ENCODE measurements around the gene ACTN4.
A peak's percentile ranks its signal among the peaks of the same experiment; 100 is the strongest.
"Not testable (repeated sequence)": the region's sequence is repeated elsewhere in the genome, so short reads cannot be mapped to it uniquely, and the experiment has no call there.

Gene ACTN4

DNA sequence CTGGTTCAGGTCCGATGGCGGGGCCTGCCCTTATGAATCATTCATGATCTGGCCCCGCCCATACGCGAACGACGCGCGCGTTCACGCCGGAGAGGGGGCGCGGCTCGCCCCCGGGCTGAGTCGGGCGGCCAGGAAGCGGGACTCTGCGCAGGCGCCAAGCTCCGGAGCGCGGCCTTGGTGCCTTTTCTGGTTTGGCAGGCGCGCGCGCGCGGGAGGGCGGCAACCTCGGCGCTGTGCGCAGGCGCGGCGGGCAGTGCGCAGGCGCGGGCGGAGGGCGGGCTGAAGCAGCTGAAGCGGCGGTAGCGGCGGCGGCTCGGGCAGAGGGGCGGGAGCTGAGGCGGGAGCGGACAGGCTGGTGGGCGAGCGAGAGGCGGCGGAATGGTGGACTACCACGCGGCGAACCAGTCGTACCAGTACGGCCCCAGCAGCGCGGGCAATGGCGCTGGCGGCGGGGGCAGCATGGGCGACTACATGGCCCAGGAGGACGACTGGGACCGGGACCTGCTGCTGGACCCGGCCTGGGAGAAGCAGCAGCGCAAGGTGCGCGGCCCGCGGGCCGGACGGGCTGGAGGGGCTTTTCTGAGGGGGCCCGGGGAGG is at the start of gene ACTN4:
Gene ACTN4, plus strand, starts transcription at position 282 of the 598 bp plus-strand sequence. Its CDS starts 97 bp downstream, at position 379.
- DNase-seq: peak; percentile 99

DNA sequence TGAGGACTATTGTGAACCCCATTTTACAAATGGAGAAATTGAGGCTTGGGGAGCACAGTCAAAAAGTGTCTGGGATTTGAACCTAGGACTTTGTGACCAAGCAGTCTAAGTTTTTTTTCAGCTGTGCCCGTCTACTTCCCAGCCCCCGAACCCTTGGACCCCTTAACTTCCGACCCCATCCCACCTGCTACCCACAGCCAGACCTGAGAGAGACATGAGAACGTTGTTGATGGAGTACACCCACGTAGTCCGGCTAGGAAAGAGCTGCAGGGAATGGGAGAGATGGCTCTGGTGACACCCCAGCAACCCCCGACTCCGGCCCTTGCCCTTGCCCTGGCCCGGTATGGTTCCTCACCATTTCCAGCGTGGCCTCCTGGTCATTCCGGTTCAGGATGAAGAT is 47.7 kb upstream of the ACTN4 start:
- DNase-seq: no peak

DNA sequence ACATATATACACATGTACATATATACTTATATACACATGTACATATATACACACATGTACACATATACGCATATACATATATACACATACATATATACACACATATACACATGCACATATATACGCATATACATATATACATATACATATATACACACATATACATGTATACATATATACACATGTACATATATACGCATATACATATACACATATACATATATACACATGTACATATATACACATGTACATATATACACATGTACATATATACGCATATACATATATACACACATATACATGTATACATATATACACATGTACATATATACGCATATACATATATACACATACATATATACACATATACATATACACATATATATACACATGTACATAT is 44.6 kb upstream of the ACTN4 start:
- not testable (repeated sequence) for DNase-seq

DNA sequence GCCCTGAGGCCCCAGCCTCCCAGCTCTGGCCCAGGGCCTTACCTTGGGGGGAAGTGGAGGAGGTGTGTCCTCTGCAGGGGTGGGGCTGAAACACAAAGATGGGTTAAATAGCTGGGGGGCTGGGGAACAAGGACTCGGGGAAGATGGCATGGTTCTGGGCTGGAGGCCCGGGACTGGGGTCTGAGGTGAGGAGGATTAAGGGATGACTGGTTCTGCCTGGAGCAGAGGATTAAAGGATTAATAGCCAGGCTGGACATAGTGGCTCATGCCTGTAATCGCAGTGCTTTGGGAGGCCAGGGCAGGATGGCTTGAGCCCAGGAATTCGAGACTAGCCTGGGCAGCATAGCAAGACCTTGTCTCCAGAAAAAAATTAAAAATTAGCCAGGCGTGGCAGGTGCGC is 41.3 kb upstream of the ACTN4 start:
- peak; percentile 90 for DNase-seq

DNA sequence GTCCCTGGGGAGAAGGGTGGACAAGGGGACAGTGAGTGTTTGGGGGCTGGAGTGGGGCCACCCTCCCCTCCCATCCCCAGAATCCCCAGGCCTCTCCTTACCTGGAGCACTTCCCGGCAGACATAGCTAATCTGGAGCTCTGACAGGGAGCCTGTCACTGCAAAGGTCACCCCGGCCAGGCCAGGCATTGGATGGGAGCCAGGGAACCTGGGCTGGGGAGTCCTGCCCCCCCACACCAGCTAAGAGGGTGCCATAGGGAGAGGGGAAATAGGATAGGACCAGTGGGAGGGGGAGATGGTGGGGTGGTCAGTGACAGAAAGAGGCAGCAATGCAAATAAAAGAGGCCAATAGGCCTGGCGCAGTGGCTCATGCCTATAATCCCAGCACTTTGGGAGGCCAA is 33.2 kb upstream of the ACTN4 start:
- no peak for DNase-seq

DNA sequence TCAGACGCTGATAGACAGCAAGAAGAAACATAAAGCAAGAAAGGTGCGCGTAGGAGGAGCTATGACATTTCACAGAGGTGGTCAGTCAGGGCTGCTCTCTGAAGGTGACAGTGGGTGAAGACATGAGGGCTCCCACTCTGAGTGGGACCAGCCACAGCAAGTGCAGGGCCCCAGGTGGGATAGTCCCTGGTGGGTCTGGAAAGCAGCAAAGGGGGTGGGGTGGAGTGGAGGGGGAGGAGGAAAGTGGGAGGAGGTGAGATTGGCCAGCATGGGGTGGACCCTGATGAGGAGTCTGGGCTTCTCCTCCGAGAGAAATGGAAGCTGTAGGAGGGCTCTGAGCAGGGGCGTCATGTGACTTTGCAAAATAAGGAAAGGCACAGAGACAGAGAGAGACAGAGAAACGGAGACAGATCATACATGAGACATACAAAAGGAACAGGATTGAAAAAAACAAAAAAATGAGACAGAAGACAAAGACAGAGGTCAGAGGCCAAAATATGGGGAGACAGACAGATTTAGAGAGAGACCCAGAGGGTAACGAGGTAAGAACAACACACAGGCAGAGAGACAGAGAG is 32.4 kb upstream of the ACTN4 start:
- DNase-seq: no peak

DNA sequence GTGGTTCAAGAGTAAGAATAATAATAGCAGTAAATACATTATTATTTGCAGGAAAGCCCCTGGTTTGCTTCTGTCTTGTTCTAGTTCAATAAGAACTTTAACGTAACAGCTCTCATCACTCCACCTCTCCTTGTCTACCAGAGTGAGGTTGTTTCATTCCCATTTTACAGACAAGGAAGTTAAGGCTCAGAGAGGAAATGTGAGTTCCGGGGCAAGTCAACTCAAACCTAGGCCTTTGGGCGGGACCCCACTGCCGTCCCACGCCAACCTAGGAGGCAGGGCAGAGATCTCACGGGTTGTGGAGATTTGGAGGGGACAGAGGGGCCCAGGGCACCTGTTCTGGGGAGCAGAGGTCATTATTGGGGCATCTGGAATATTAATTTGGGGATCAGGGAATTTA is 31.2 kb upstream of the ACTN4 start:
- DNase-seq: no peak

DNA sequence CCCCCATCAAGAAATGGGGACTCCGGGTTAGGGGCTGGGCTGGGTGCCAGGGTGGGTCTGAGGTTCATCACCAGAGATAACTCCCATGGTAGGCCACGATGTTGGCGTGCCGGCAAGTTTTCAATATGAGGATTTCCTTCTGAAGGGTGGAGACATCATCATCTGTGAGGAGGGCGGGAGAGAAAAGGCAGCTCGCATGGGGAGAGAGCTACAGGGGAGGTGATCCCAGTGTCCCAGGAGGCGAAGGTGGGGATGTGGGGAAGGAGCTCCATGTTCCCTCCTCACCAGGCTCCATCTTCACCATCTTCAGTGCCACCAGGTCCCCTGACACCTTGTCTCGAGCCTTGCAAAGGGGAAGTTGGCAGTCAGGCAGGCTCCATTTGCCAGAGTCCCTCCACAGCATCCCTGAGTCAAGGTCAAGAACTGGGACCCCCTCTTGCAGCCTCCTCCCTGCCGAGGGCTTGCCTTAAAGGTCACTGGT is 30.1 kb upstream of the ACTN4 start:
- DNase-seq: no peak

DNA sequence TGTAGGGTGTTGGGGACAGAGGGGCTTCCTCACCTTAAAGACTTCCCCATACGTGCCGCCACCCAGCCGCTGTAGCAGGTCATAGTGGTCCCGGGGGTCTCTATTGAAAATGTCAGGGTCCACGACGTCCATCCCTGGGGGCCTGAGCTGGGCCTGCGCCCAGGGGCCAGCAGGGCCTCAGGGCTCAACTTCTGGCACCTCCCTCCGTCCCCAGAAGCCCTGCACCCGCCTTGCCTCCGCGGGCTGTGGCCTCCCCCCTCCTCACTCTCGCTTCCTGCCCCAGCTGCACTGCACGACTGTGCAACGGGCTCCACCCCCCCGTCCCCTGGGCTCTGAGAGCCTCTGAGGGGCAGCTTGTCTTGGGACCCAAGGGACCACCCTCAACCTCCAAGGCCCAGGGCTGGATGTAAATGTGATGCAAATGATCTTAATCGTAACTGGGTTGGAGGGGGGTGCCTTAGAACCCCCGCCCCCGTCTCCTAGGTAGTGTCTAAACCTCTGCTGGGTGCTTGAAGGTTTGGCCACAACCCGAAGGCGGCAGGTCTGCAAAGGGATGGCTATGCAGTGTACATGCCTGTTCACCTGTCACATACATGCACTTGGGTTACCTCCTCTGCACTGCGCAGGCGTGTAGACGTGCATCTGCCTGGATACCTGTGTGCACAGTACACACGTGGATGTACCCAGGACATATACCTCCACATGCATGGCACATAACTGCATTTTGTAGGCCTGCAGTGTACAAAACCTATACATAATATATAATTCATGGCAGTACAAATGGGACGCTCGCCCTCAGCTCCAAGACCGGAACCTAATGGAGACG is 29.5 kb upstream of the ACTN4 start, which contains the start of gene MAP4K1:
Gene MAP4K1, minus strand, starts transcription at position 190 of the 826 bp plus-strand sequence. Its CDS starts 58 bp downstream, at position 132.
- DNase-seq: peak; percentile 90

DNA sequence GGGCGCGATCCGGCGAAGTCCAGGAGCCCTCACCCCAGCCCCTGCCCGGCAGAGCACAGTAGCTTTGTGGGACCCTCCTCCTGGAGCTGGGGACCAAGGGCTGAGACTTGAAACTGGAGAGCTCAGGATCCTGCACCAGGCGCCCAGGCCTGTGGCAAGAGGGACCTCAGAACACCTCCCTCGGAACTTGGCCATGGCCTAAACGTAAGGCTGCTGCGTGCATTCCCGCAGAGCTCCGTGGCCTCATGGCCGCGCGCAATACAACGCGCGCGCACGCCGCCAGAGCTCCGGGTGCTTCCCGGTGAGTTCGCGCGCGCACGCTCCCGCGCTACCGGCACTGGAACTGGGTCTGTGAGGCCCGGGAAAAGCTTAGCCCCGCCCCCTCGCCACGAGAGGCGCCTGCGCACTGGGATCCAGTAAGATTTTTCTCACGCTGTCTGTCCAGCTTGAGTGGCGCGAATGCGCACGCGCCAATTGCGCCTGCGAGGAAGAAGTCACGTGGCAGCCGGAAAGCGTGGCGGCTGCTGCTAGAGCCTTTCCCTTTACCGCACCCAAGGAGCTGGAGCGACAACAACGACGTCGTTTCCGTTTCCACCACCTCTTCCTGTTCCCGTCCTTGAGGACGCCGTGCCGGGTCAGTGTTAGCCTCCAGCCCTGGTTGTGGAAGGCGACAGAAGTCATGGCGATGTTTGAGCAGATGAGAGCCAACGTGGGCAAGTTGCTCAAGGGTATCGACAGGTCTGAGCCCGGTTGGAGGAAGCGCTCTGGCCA is 28.7 kb upstream of the ACTN4 start, which contains the start of gene EIF3K:
Gene EIF3K, plus strand, starts transcription at position 599 of the 771 bp plus-strand sequence. Its CDS starts 81 bp downstream, at position 680.
- DNase-seq: peak; percentile 100

DNA sequence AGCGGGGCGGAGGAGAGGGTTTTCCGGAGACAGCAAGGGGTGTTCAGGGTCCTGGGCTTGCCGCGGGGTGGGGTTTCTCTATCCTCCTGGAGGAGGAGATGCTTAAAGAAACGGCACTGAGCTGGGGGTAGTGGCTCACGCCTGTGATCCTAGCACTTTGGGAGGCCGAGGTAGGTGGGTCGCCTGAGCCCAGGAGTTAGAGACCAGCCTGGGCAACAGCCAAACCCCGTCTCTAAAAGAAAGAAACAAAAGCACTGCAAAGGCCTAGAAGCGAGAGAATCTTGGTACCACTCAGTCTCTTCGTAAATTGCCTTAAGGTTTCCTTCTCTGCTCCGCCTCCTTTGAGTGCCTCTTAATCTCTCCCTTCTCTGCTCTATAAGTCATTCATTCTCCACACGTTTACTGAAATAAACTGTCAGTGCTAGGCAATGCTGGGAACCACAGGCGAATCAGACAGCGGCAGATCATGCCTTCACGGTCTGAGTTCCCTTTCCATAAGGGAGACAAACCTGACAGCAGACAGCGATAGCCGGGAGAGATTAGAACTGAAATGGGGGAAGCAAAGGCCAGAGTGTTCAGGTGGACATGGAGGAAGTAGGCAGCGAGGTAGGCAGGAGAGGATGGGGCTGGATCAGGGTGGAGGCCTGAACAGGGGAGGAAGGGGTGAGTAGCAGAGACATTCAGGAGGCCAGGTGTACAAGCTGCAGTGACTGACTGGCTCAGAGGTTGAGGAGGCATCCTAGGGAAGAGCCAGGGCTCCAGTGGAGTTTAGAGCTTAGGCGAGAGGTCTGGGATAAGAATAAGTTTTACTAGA is 27.9 kb upstream of the ACTN4 start:
- DNase-seq: no peak

DNA sequence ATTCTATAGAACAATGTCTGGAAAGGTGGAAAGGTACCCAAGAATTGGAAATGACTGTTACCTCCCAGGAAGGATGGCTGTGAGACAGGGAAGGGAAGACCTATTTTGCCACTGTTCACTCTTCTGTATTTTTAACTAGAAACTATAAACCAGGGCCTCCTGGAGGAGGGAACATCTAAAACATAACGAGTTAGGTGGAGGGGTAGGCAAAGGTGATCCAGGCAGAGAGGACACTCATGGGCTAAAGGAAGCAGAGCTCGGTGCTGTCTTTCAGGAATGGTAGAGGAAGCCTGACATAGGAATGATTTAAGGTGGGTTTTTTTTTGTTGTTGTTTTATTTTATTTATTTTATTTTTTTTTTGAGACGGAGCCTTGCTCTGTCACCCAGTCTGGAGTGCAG is 22.6 kb upstream of the ACTN4 start:
- no peak for DNase-seq

DNA sequence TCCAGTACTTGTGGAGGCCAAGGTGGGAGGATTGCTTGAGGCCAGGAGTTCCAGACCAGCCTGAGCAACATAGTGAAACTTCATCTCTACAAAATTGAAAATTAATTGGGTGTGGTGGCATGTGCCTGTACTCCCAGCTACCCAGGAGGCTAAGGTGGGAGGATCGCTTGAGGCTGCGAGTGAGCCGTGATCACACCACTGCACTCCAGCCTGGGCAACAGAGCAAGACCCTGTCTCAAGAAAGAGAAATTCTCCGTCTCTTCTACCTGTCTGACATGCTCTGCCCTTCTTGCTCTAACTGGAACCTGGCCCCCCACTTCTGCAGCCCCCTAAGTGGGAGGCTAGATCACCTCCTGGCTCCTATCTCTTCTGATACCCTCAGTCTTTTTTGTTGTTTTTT is 21.0 kb upstream of the ACTN4 start:
- no peak for DNase-seq

DNA sequence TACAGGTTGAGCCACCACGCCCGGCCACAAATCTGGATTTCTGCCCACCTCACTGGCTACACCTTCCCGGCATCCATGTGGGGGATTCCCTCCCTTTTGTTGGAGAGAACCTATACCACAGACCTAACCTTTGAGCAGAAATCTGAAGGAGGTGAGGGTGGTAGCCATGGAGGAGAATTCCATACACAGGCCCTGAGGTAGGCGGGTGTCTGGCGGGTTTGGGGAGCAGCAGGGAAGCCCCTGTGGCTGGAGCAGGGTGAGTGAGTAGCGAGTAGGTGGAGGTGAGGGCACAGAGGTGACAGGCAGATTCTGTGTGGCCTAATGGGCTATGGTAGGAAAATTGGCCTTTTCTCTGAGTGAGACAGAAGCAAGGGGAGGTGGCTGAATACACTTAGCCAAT is 17.9 kb upstream of the ACTN4 start:
- no peak for DNase-seq

DNA sequence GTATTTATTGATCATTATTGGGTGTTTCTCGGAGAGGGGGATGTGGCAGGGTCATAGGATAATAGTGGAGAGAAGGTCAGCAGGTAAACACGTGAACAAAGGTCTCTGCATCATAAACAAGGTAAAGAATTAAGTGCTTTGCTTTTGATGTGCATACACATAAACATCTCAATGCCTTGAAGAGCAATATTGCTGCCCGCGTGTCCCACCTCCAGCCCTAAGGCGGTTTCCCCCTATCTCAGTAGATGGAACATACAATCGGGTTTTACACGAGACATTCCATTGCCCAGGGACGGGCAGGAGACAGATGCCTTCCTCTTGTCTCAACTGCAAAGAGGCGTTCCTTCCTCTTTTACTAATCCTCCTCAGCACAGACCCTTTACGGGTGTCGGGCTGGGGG is 16.1 kb upstream of the ACTN4 start:
- peak; percentile 52 for DNase-seq

DNA sequence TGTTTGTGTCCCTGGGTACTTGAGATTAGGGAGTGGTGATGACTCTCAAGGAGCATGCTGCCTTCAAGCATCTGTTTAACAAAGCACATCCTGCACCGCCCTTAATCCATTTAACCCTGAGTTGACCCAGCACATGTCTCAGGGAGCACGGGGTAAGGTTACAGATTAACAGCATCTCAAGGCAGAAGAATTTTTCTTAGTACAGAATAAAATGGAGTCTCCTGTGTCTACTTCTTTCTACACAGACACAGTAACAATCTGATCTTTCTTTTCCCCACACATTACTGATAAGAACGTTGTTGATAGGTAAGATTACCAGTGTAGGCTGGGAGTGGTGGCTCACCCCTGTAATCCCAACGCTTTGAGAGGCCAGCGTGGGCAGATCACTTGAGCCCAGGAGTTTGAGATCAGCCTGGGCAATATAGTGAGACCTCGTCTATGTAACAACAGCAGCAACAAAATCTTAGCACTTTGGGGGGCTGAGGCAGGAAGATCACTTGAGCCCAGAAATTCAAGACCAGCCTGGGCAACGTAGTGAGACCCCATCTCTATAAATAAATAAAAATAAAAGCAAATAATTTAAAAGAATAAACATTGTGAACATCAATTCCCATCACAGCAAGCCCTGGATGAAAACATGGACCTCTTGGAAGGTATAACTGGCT is 15.5 kb upstream of the ACTN4 start:
- DNase-seq: peak; percentile 89

DNA sequence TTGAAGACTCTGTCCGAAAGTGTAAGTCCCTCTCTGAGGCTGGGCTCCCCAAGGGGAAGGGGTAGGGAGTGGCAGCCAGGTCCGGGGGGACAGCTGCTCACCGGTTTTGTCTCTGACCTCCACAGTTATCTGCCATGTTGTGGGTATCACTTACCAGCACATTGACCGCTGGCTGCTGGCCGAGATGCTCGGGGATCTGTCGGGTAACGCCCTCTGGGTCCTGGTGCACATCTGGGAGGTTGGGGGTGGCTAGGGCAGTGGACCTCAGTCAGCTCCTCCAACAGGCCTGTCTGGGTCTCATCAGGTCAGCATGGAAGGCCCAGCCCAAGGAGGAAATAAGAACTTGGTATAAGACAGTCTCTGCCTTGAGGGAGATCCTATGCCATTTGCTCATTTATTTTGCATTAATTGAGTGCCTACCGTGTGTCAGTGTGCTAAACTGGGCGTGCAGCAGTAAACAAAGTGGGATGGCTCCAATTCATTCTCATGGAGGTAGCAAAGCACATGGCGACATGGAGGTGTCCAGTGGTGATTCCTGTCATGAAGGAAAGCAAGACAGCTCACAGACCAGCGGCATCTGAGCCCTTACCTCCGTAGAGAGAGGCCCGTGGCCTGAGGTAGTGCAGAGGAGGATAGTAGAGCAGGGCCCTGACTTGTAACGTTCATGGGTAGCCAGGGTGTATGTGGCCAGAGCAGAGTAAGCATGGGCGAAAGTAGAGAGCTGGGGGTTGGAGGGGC is 14.8 kb upstream of the ACTN4 start:
- no peak for DNase-seq

DNA sequence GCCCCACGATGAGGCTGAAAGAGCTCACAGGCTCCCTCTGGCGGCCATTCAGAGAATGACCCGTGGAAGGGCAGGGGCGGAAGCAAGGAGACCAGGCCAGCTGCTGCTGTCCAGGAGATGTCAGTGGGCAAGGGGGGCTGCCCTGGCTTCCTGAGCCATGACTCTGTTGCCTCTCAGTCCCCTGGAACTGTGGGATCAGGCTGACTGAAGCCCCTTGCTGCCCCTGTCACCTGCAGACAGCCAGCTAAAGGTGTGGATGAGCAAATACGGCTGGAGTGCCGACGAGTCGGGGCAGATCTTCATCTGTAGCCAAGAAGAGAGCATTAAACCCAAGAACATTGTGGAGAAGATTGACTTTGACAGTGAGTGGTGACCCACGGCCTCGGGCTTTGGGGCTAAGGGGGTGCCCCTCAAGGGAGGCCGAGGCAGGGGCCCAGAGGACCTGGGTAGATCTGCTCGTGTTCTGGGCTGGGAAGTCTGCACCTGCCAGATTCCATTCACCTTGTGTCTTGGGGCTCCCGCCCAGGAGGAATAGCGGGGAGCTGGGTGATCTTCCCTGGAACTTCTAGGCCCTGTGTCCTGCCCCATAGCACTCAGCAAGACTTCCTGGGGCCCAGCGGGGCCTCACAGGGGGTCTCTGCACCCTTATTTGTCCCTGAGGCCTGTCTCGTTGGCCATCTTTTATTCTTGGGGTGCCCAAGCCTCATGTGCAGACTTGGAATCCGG is 12.5 kb upstream of the ACTN4 start:
- DNase-seq: peak; percentile 82

DNA sequence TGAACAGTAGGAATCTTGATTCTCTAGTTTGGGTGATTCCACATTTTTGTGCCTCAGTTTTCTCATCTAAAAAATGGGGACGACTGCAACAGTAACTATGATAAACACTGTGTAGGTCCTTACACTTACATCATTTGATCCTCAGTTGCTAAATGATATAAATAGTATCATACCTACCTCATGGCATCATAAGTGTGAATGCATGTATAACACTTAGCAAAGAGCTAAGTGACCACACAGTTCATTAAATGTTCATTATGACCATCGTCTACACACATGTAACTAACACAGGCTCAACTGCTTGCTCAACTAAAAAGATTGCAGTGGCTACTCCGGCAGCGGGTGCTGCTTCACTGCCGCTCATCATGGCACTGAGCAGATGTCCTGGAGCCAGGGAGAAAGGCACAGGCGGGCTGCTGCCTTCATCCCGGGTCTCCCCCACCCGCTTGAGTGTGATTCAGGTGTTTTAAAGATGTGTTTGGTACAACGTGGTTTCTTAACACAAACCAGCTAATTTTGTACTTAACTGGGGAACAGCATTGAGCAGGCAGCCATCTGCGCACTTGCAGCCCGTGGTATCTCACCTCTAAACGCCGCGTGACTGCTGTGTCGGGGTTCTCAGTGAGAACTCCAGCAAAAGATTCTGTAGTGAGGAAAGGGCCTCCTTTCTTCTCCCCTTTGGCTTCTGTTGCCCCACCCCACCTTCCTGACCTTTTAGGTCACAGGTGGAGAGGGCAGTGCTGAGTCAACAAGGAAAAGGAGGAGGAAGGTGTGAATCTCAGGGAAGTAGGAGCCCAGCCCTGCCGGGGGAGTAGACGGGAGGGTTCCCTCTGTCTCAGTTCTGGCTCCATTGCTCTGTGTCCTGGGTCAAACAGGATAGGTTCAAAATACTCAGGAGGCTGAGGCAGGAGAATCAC is 11.7 kb upstream of the ACTN4 start:
- no peak for DNase-seq

Measured in NCI-H82 (cell line).